Measurements from ENCODE around the gene ETV3L. TPM values are rescaled to one million over a fixed set of nuclear protein-coding genes. Genes with fewer than 3 reads are reported as not detected.

The ETV3L gene
- total RNA-seq, 1 experiment from 2014 or later: not detected

DNA sequence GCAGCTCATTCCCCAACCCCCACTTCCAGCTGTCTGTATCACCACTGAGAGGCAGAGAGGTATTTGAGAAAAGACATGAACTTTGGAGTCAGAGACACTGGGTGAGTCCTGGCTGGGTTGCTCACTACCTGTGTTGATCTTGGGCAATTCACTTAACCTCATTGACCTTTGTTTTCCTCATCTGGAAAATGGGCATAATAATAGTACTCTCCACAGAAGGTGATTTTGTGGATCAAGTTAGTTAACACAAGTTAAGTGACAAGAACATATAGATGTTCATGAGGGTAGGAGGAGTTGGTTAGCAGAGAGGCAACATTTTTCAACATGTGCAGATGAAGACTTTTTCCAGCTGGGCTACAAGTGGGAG, 17.1 kb upstream of the ETV3L start:
- in situ Hi-C loops (cut with HindIII; ENCODE audit: low pct_unique_long_range_greater_than_20kb, low sequenced_read_pairs) (no loop called here), intact Hi-C loops (cut with micrococcal nuclease; ENCODE audit: unreplicated experiment) (no loop called here)
- no peaks in the 10 kb centered on the region for H3K4me1 ChIP-seq (ENCODE audit: control insufficient read depth, insufficient read depth, low read length)
- no peak overlapping the region for H3K27ac ChIP-seq (ENCODE audit: low read length)
- CTCF ChIA-PET: no interaction called here
- no peak for ATAC-seq
- no peaks in the 10 kb centered on the region for H3K9me3 ChIP-seq (ENCODE audit: control insufficient read depth, insufficient read depth, low read depth, low read length)
- POLR2A ChIA-PET: no interaction called here
- no peak overlapping the region for H3K4me3 ChIP-seq (ENCODE audit: low read depth in 2 of 2, low read length in 2 of 2)
- H3K27me3 ChIP-seq (ENCODE audit: control insufficient read depth, insufficient read depth, low read length): no peaks in the 10 kb centered on the region
- TF ChIP-seq SIN3A (IDR thresholded peaks at IDR 0.05; ENCODE audit: borderline replicate concordance, insufficient read depth, low read depth, low read length): no peak
- TF ChIP-seq, protein P1, sequence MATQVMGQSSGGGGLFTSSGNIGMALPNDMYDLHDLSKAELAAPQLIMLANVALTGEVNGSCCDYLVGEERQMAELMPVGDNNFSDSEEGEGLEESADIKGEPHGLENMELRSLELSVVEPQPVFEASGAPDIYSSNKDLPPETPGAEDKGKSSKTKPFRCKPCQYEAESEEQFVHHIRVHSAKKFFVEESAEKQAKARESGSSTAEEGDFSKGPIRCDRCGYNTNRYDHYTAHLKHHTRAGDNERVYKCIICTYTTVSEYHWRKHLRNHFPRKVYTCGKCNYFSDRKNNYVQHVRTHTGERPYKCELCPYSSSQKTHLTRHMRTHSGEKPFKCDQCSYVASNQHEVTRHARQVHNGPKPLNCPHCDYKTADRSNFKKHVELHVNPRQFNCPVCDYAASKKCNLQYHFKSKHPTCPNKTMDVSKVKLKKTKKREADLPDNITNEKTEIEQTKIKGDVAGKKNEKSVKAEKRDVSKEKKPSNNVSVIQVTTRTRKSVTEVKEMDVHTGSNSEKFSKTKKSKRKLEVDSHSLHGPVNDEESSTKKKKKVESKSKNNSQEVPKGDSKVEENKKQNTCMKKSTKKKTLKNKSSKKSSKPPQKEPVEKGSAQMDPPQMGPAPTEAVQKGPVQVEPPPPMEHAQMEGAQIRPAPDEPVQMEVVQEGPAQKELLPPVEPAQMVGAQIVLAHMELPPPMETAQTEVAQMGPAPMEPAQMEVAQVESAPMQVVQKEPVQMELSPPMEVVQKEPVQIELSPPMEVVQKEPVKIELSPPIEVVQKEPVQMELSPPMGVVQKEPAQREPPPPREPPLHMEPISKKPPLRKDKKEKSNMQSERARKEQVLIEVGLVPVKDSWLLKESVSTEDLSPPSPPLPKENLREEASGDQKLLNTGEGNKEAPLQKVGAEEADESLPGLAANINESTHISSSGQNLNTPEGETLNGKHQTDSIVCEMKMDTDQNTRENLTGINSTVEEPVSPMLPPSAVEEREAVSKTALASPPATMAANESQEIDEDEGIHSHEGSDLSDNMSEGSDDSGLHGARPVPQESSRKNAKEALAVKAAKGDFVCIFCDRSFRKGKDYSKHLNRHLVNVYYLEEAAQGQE (IDR thresholded peaks at IDR 0.05; ENCODE audit: insufficient read depth in 1 of 2, low read depth in 2 of 2, low read length in 1 of 2): no peak
- TF ChIP-seq TCF7L2 (IDR thresholded peaks at IDR 0.05; ENCODE audit: low read depth, low read length): no peak
- no peak for TF ChIP-seq POLR2AphosphoS5 (IDR thresholded peaks at IDR 0.05; ENCODE audit: low read depth, low read length)
- TF ChIP-seq, protein P2, sequence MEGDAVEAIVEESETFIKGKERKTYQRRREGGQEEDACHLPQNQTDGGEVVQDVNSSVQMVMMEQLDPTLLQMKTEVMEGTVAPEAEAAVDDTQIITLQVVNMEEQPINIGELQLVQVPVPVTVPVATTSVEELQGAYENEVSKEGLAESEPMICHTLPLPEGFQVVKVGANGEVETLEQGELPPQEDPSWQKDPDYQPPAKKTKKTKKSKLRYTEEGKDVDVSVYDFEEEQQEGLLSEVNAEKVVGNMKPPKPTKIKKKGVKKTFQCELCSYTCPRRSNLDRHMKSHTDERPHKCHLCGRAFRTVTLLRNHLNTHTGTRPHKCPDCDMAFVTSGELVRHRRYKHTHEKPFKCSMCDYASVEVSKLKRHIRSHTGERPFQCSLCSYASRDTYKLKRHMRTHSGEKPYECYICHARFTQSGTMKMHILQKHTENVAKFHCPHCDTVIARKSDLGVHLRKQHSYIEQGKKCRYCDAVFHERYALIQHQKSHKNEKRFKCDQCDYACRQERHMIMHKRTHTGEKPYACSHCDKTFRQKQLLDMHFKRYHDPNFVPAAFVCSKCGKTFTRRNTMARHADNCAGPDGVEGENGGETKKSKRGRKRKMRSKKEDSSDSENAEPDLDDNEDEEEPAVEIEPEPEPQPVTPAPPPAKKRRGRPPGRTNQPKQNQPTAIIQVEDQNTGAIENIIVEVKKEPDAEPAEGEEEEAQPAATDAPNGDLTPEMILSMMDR (IDR thresholded peaks at IDR 0.05): no peak
- DNase-seq (ENCODE audit: low read depth, low spot score): no peak
- no TSS peak for BruUV-seq (replicated peaks)
- H3K36me3 ChIP-seq (ENCODE audit: control insufficient read depth, insufficient read depth, low read length): no peaks in the 10 kb centered on the region

DNA sequence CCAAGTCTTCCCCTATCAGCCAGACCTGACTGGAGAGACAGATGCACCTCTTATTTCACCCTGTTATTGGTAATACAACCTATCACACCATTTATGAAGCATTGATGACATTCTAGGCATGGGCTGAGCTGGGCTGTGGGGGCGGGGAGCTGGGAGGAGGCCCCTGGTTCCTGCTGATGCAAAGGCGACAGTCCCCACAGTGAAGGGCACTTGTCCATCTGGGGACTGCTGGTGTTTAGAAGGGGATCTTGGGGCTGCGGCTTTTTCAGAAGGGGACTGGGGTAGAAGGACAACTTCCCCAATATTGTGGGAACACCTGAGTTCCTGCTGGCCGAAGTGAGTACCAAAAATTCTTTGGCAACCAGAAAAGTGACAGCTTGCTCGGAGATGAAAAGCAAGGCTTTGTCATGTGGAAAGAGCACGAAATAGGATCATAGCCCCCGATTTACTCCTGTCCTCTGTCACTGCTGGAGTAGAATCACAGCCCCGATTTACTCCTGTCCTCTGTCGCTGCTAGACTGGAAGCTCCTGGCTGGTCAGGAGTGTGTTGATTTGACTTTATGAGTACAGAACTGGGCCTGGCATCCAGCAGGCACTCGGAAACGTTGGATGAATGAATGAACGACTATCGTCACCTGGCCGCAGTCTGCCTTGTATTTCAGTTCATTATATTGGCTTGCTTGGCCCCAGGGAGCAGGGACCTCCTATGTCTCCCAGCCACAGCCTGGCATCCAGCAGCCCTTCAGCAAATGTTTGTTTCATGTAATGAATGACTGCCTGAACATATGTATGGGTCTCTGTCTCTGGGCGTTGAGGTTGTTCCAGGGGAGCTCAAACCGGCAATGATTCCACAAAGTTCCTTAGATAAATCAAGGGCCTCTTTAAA, 16.5 kb upstream of the ETV3L start:
- no peak overlapping the region for H3K4me3 ChIP-seq (ENCODE audit: low read depth in 2 of 2, low read length in 2 of 2)
- no peak for DNase-seq (ENCODE audit: low read depth, low spot score)
- in situ Hi-C loops (cut with HindIII; ENCODE audit: low pct_unique_long_range_greater_than_20kb, low sequenced_read_pairs): no loop called here
- H3K9me3 ChIP-seq (ENCODE audit: control insufficient read depth, insufficient read depth, low read depth, low read length): no peaks in the 10 kb centered on the region
- no peaks in the 10 kb centered on the region for H3K36me3 ChIP-seq (ENCODE audit: control insufficient read depth, insufficient read depth, low read length)
- no TSS peak for BruUV-seq (replicated peaks)
- H3K27ac ChIP-seq (ENCODE audit: low read length): no peak overlapping the region
- TF ChIP-seq, protein P1 (IDR thresholded peaks at IDR 0.05; ENCODE audit: insufficient read depth in 1 of 2, low read depth in 2 of 2, low read length in 1 of 2): no peak
- no peak for TF ChIP-seq SIN3A (IDR thresholded peaks at IDR 0.05; ENCODE audit: borderline replicate concordance, insufficient read depth, low read depth, low read length)
- no peaks in the 10 kb centered on the region for H3K27me3 ChIP-seq (ENCODE audit: control insufficient read depth, insufficient read depth, low read length)
- CTCF ChIA-PET: no interaction called here
- H3K4me1 ChIP-seq (ENCODE audit: control insufficient read depth, insufficient read depth, low read length): no peaks in the 10 kb centered on the region
- POLR2A ChIA-PET: no interaction called here
- ATAC-seq: no peak
- intact Hi-C loops (cut with micrococcal nuclease; ENCODE audit: unreplicated experiment): no loop called here
